ENCODE data around the gene DUS3L. TPM values are rescaled to one million over a fixed set of nuclear protein-coding genes. Genes with fewer than 3 reads are reported as not detected.
A peak's percentile ranks its signal among the peaks of the same experiment; 100 is the strongest.

DUS3L gene
- total RNA-seq, 1 donor from 2014 or later: 74.0 TPM

DNA sequence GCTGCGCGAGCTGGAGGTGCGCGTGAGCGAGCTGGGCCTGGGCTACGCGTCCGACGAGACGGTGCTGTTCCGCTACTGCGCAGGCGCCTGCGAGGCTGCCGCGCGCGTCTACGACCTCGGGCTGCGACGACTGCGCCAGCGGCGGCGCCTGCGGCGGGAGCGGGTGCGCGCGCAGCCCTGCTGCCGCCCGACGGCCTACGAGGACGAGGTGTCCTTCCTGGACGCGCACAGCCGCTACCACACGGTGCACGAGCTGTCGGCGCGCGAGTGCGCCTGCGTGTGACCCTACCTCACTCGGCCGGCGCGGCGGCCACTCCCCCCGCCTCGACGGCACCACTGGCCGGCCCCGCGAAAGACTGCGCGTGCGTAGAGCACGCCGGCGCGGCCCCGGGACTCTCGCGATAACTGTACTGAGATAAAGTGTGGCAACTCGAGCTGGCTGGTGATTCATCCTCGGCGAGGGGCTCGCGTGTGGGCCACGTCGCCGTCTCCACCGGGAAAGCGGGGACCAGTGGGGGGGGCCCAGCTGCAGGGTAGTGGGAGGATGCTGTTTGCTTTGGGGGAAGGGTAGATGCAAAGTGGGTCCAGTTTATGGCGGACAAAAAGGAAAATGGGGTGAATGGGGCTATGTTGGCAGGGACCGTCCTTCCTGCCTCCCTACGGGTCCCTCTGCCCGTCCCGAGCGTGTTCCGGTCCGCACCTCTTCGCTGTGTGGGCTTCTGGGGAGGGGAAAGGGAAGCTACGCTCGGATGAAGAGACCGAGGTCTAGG lies 37.1 kb upstream of the DUS3L start:
- Mint-ChIP-seq H3K27me3 (ENCODE audit: low read depth) (no peaks in the 10 kb centered on the region), H3K4me1 (ENCODE audit: low read depth) (peaks cover 5% of the 10 kb centered on the region), H3K9me3 (no peaks in the 10 kb centered on the region), H3K36me3 (ENCODE audit: low read depth) (no peaks in the 10 kb centered on the region), H3K4me3 (ENCODE audit: low read depth) (peak overlapping the region; percentile 99), H3K27ac (peak overlapping the region; percentile 99)
- intact Hi-C loops (cut with micrococcal nuclease): loop anchor here (1.0 kb wide), 1 partner anchor 76 kb away; the partner anchor contains the start of gene VMAC
- DNase-seq (ENCODE audit: low spot score): peak; percentile 96

GRCh38 chr19:5827342-5827890 lies 36.5 kb upstream of the DUS3L start:
- H3K27ac Mint-ChIP-seq: peak overlapping the region; percentile 86
- intact Hi-C loops (cut with micrococcal nuclease): no loop called here
- peaks cover 5% of the 10 kb centered on the region for H3K4me1 Mint-ChIP-seq (ENCODE audit: low read depth)

GRCh38 chr19:5826531-5827341 lies 35.8 kb upstream of the DUS3L start:
- Mint-ChIP-seq H3K36me3 (ENCODE audit: low read depth) (no peaks in the 10 kb centered on the region), H3K4me3 (ENCODE audit: low read depth) (peak overlapping the region; percentile 88), H3K27me3 (ENCODE audit: low read depth) (no peaks in the 10 kb centered on the region), H3K4me1 (ENCODE audit: low read depth) (peaks cover 5% of the 10 kb centered on the region), H3K27ac (peak overlapping the region; percentile 86), H3K9me3 (no peaks in the 10 kb centered on the region)
- intact Hi-C loops (cut with micrococcal nuclease): no loop called here
- no peak for DNase-seq (ENCODE audit: low spot score)

More at GRCh38 chr19:5827342-5827890, 36.5 kb upstream of the DUS3L start:
- Mint-ChIP-seq H3K27me3 (ENCODE audit: low read depth) (no peaks in the 10 kb centered on the region), H3K9me3 (no peaks in the 10 kb centered on the region), H3K4me3 (ENCODE audit: low read depth) (peak overlapping the region; percentile 88), H3K36me3 (ENCODE audit: low read depth) (no peaks in the 10 kb centered on the region)
- DNase-seq (ENCODE audit: low spot score): no peak

DNA sequence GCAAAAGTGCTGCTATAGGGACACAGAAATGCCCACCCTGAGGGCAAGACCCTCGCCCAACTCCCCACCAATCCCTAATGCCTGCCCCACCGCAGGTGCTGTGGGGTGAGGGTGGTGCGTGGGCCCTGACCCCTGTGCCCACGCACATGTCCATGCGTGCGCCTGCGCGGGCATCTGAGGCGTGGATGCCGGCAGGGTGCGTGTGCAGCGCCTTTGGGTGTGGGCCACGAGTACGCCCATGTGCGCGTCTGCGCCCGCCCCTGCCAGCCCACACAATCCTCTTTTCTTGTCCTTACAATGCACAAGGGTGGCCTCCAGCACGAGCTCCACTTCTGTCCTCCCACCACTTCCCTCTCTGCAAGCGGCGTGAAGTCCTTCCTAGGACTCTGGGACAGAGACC lies 34.2 kb upstream of the DUS3L start:
- H3K4me3 Mint-ChIP-seq (ENCODE audit: low read depth): no peak overlapping the region
- intact Hi-C loops (cut with micrococcal nuclease): no loop called here
- peaks cover 5% of the 10 kb centered on the region for H3K4me1 Mint-ChIP-seq (ENCODE audit: low read depth)
- H3K27ac Mint-ChIP-seq: no peak overlapping the region
- no peak for DNase-seq (ENCODE audit: low spot score)
- no peaks in the 10 kb centered on the region for H3K36me3 Mint-ChIP-seq (ENCODE audit: low read depth)
- H3K9me3 Mint-ChIP-seq: no peaks in the 10 kb centered on the region
- no peaks in the 10 kb centered on the region for H3K27me3 Mint-ChIP-seq (ENCODE audit: low read depth)

GRCh38 chr19:5824751-5825150 lies 33.8 kb upstream of the DUS3L start:
- Mint-ChIP-seq H3K27me3 (ENCODE audit: low read depth) (no peaks in the 10 kb centered on the region), H3K4me1 (ENCODE audit: low read depth) (peaks cover 4% of the 10 kb centered on the region), H3K9me3 (no peaks in the 10 kb centered on the region), H3K4me3 (ENCODE audit: low read depth) (no peak overlapping the region), H3K27ac (no peak overlapping the region), H3K36me3 (ENCODE audit: low read depth) (no peaks in the 10 kb centered on the region)
- intact Hi-C loops (cut with micrococcal nuclease): no loop called here
- no peak for DNase-seq (ENCODE audit: low spot score)

GRCh38 chr19:5823579-5824281 lies 32.8 kb upstream of the DUS3L start:
- no peak for DNase-seq (ENCODE audit: low spot score)
- Mint-ChIP-seq H3K4me1 (ENCODE audit: low read depth) (peaks cover 4% of the 10 kb centered on the region), H3K27ac (no peak overlapping the region), H3K27me3 (ENCODE audit: low read depth) (no peaks in the 10 kb centered on the region), H3K9me3 (no peaks in the 10 kb centered on the region), H3K4me3 (ENCODE audit: low read depth) (no peak overlapping the region), H3K36me3 (ENCODE audit: low read depth) (no peaks in the 10 kb centered on the region)
- intact Hi-C loops (cut with micrococcal nuclease): no loop called here

DNA sequence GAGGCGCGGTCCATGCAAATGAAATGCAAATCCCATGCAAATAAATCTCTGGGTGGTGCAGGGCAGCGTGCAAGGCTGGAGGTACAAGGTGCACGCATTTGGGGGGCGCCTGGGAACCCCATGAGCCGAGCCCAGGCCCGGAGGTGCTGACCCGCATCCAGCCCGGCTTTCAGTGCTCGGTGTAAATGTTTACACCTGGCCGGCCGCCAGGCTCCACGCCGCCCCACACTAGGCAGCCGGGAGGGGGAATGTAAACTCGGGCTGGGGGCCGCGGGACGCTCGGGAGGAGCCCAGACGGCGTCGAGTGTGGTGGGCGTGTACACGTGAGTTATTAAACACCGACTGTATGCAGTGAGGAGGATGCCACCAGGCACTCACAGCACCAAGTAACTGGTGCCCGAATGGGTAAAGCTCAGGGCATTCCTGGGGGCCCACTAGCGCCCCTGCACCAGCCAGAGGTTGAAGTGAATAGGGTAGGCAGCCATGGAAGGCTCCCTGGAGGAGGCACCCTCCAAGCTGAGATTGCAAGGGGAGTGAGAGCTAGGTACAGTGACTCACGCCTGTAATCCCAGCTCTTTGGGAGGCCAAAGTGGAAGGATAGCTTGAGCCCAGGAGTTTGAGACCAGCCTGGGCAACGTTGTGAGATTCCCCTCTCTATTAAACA lies 31.4 kb upstream of the DUS3L start:
- peaks cover 4% of the 10 kb centered on the region for H3K4me1 Mint-ChIP-seq (ENCODE audit: low read depth)
- no peaks in the 10 kb centered on the region for H3K9me3 Mint-ChIP-seq
- no peak overlapping the region for H3K4me3 Mint-ChIP-seq (ENCODE audit: low read depth)
- no peak overlapping the region for H3K27ac Mint-ChIP-seq
- intact Hi-C loops (cut with micrococcal nuclease): no loop called here
- no peak for DNase-seq (ENCODE audit: low spot score)
- no peaks in the 10 kb centered on the region for H3K27me3 Mint-ChIP-seq (ENCODE audit: low read depth)
- no peaks in the 10 kb centered on the region for H3K36me3 Mint-ChIP-seq (ENCODE audit: low read depth)

DNA sequence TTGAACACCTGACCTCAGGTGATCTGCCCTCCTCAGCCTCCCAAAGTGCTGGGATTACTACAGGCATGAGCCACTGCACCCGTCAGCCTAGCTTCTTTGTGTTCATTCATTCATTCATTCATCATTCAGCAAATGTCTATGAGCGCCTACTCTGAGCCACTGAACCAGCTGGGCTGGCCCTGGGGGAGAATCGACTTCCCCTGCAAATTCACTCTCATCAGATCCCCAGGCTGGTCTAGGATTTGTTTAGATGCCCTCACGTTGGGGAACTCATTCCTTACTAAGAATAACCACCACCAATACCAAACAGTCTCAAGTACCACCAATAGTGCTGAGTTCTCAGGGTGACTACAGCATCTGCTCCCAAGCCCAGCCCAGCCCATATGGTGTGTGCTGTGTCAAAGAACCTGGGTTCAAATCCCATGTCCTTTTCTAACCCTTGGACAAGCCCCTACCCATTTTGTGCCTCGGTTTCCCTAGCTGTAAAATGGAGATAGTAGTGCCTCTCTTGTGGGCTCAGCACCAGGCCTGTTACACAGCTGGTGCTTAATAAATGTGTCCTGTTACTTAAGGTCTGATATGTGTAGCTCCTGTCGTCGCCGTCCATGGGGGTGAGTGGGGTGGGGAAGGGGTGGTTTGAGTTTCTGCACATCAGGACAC lies 30.7 kb upstream of the DUS3L start:
- Mint-ChIP-seq H3K9me3 (no peaks in the 10 kb centered on the region), H3K4me1 (ENCODE audit: low read depth) (no peaks in the 10 kb centered on the region), H3K36me3 (ENCODE audit: low read depth) (no peaks in the 10 kb centered on the region), H3K4me3 (ENCODE audit: low read depth) (no peak overlapping the region), H3K27ac (no peak overlapping the region), H3K27me3 (ENCODE audit: low read depth) (peaks cover 3% of the 10 kb centered on the region)
- no peak for DNase-seq (ENCODE audit: low spot score)
- intact Hi-C loops (cut with micrococcal nuclease): no loop called here

GRCh38 chr19:5820785-5821184 lies 29.8 kb upstream of the DUS3L start:
- Mint-ChIP-seq H3K36me3 (ENCODE audit: low read depth) (no peaks in the 10 kb centered on the region), H3K4me1 (ENCODE audit: low read depth) (no peaks in the 10 kb centered on the region), H3K27ac (no peak overlapping the region), H3K27me3 (ENCODE audit: low read depth) (peaks cover 5% of the 10 kb centered on the region), H3K4me3 (ENCODE audit: low read depth) (no peak overlapping the region), H3K9me3 (no peaks in the 10 kb centered on the region)
- DNase-seq (ENCODE audit: low spot score): no peak
- intact Hi-C loops (cut with micrococcal nuclease): no loop called here

GRCh38 chr19:5818594-5818993 lies 27.6 kb upstream of the DUS3L start:
- Mint-ChIP-seq H3K27ac (no peak overlapping the region), H3K4me1 (ENCODE audit: low read depth) (no peaks in the 10 kb centered on the region), H3K36me3 (ENCODE audit: low read depth) (no peaks in the 10 kb centered on the region), H3K27me3 (ENCODE audit: low read depth) (peaks cover 5% of the 10 kb centered on the region), H3K9me3 (no peaks in the 10 kb centered on the region), H3K4me3 (ENCODE audit: low read depth) (no peak overlapping the region)
- no peak for DNase-seq (ENCODE audit: low spot score)
- intact Hi-C loops (cut with micrococcal nuclease): no loop called here

GRCh38 chr19:5817218-5817617 lies 26.3 kb upstream of the DUS3L start:
- no peaks in the 10 kb centered on the region for H3K4me1 Mint-ChIP-seq (ENCODE audit: low read depth)
- peaks cover 5% of the 10 kb centered on the region for H3K27me3 Mint-ChIP-seq (ENCODE audit: low read depth)
- intact Hi-C loops (cut with micrococcal nuclease): no loop called here
- H3K36me3 Mint-ChIP-seq (ENCODE audit: low read depth): no peaks in the 10 kb centered on the region
- H3K9me3 Mint-ChIP-seq: no peaks in the 10 kb centered on the region
- H3K4me3 Mint-ChIP-seq (ENCODE audit: low read depth): no peak overlapping the region
- no peak for DNase-seq (ENCODE audit: low spot score)
- H3K27ac Mint-ChIP-seq: no peak overlapping the region

DNA sequence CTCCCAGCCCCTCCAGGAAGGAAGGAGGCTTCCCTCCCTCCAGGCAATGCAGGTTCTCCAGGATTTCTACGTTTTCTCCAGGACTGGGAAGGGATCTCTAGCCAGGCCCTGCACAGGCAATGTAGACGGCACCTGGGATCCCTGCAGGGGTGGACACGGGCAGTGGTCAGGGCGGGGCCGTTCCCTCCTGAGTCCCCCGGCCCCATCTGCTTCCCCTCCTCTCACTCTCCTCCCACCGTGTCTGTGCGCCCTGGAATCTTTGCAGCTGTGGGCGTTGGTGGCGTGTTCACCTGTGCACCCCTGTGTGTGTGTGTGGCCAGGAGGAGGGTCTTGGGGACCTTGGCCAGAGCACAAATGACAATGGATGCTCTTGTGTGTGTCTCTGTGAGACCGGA lies 23.9 kb upstream of the DUS3L start:
- no peak for DNase-seq (ENCODE audit: low spot score)
- no peaks in the 10 kb centered on the region for H3K36me3 Mint-ChIP-seq (ENCODE audit: low read depth)
- no peak overlapping the region for H3K4me3 Mint-ChIP-seq (ENCODE audit: low read depth)
- H3K27ac Mint-ChIP-seq: no peak overlapping the region
- intact Hi-C loops (cut with micrococcal nuclease): no loop called here
- H3K27me3 Mint-ChIP-seq (ENCODE audit: low read depth): peaks cover 5% of the 10 kb centered on the region
- no peaks in the 10 kb centered on the region for H3K9me3 Mint-ChIP-seq
- H3K4me1 Mint-ChIP-seq (ENCODE audit: low read depth): no peaks in the 10 kb centered on the region
